ENCODE data around the gene CYS1. TPM values are rescaled to one million over a fixed set of nuclear protein-coding genes. Genes with fewer than 3 reads are reported as not detected.

The CYS1 gene
- total and polyA plus RNA-seq, 2 donors (not counting 3 experiments of a cell fraction or from before 2014, with no cell fraction given): not detected

- Histone ChIP-seq H3K27ac (ENCODE audit: insufficient read depth, low read depth, low read length) (no peak overlapping the region), H3K4me2 (ENCODE audit: insufficient read depth, low read length) (peak overlapping the region; percentile 24), H3K4me3 (replicated peaks in 1 of 3; ENCODE audit: insufficient read depth in 1 of 3, low read depth in 1 of 3, low read length in 3 of 3) (no peak overlapping the region), H3K9ac (replicated peaks; ENCODE audit: extremely low read depth, insufficient read depth, low read length) (peak overlapping the region; percentile 14), H3K27me3 (ENCODE audit: control insufficient read depth in 2 of 2, insufficient read depth in 2 of 2, low read length in 2 of 2) (no peaks in the 10 kb centered on the region), H3K4me1 (ENCODE audit: control insufficient read depth, extremely low read depth, insufficient read depth, low read length) (peaks cover 37% of the 10 kb centered on the region), H3K79me2 (ENCODE audit: control insufficient read depth, insufficient read depth, low read length) (peaks cover 53% of the 10 kb centered on the region), H4K20me1 (replicated peaks; ENCODE audit: control insufficient read depth, extremely low read depth, insufficient read depth, low read length) (no peaks in the 10 kb centered on the region), H3K9me1 (replicated peaks; ENCODE audit: control insufficient read depth, extremely low read depth, insufficient read depth, low read length) (no peaks in the 10 kb centered on the region), H3K9me3 (replicated peaks; ENCODE audit: control insufficient read depth, insufficient read depth, low read length) (no peaks in the 10 kb centered on the region), H2AFZ (ENCODE audit: low read depth, low read length) (no peak overlapping the region), H3K36me3 (ENCODE audit: control insufficient read depth in 2 of 2, extremely low read depth in 1 of 2, insufficient read depth in 2 of 2, low read length in 2 of 2) (peaks cover 0 to 19% of the 10 kb centered on the region in 2 experiments)
- ChIA-PET POLR2A (interaction anchor here (0.9 to 1.0 kb wide), 2 partner anchors 9 to 177 kb away, joined by 4 read pairs; no protein-coding TSS in a partner anchor), CTCF (interaction anchor here (0.5 to 4.7 kb wide), 12 partner anchors 8 to 313 kb away, joined by 3 to 299 read pairs (median 28); partner anchors contain the start of gene HPCAL1)
- no peak for TF ChIP-seq GATA2 (IDR thresholded peaks at IDR 0.05; ENCODE audit: insufficient read depth, insufficient read length, low read depth, low read length)
- TF ChIP-seq, protein P1, sequence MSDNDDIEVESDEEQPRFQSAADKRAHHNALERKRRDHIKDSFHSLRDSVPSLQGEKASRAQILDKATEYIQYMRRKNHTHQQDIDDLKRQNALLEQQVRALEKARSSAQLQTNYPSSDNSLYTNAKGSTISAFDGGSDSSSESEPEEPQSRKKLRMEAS (IDR thresholded peaks at IDR 0.05; ENCODE audit: insufficient read depth, insufficient read length): no peak
- TF ChIP-seq POLR2A (IDR thresholded peaks at IDR 0.05; ENCODE audit: low read depth, low read length): no peak
- no peak for TF ChIP-seq MYC (IDR thresholded peaks at IDR 0.05; ENCODE audit: low read depth, low read length)
- dilution Hi-C loops (cut with MboI; ENCODE audit: extremely low pct_ligation_motif_present, low sequenced_read_pairs): no loop called here
- no TSS peak for BruUV-seq (replicated peaks)
- no peak for FAIRE-seq
- intact Hi-C loops (cut with micrococcal nuclease): loop anchor here (10.0 kb wide), 1 partner anchor 448 kb away; no protein-coding TSS in a partner anchor
- peak; percentile 43 for DNase-seq (ENCODE audit: low read depth, low spot score)
Observed at GRCh38 chr2:10126632-10127026, 46.4 kb upstream of the CYS1 start.

GRCh38 chr2:10125842-10126631 lies 45.8 kb upstream of the CYS1 start:
- no peak for TF ChIP-seq MYC (IDR thresholded peaks at IDR 0.05; ENCODE audit: low read depth, low read length)
- no peak for TF ChIP-seq POLR2A (IDR thresholded peaks at IDR 0.05; ENCODE audit: low read depth, low read length)
- no peak for TF ChIP-seq FOS (IDR thresholded peaks at IDR 0.05; ENCODE audit: borderline replicate concordance, insufficient read depth, low read length)
- intact Hi-C loops (cut with micrococcal nuclease): loop anchor here (2.0 to 10.0 kb wide), 2 partner anchors 449 to 535 kb away; no protein-coding TSS in a partner anchor
- H3K4me1 ChIP-seq (ENCODE audit: control insufficient read depth, extremely low read depth, insufficient read depth, low read length): peaks cover 43% of the 10 kb centered on the region

More at GRCh38 chr2:10125842-10126631, 45.8 kb upstream of the CYS1 start:
- H3K27ac ChIP-seq (ENCODE audit: insufficient read depth, low read depth, low read length): no peak overlapping the region
- H3K9me3 ChIP-seq (replicated peaks; ENCODE audit: control insufficient read depth, insufficient read depth, low read length): no peaks in the 10 kb centered on the region
- H2AFZ ChIP-seq (ENCODE audit: low read depth, low read length): no peak overlapping the region
- no peaks in the 10 kb centered on the region for H4K20me1 ChIP-seq (replicated peaks; ENCODE audit: control insufficient read depth, extremely low read depth, insufficient read depth, low read length)
- H3K79me2 ChIP-seq (ENCODE audit: control insufficient read depth, insufficient read depth, low read length): peaks cover 57% of the 10 kb centered on the region
- H3K27me3 ChIP-seq (ENCODE audit: control insufficient read depth in 2 of 2, insufficient read depth in 2 of 2, low read length in 2 of 2): no peaks in the 10 kb centered on the region
- FAIRE-seq (peak; percentile 31), DNase-seq (ENCODE audit: low read depth, low spot score) (no peak)
- POLR2A ChIA-PET: interaction anchor here (0.9 to 1.0 kb wide), 2 partner anchors 9 to 177 kb away, joined by 4 read pairs; no protein-coding TSS in a partner anchor
- H3K9me1 ChIP-seq (replicated peaks; ENCODE audit: control insufficient read depth, extremely low read depth, insufficient read depth, low read length): no peaks in the 10 kb centered on the region
- H3K4me2 ChIP-seq (ENCODE audit: insufficient read depth, low read length): peak overlapping the region; percentile 24
- H3K9ac ChIP-seq (replicated peaks; ENCODE audit: extremely low read depth, insufficient read depth, low read length): peak overlapping the region; percentile 14
- BruUV-seq (replicated peaks): no TSS peak
- CTCF ChIA-PET: interaction anchor here (0.5 to 4.7 kb wide), 16 partner anchors 8 to 534 kb away, joined by 3 to 299 read pairs (median 14); partner anchors contain the start of gene HPCAL1
- dilution Hi-C loops (cut with MboI; ENCODE audit: extremely low pct_ligation_motif_present, low sequenced_read_pairs): no loop called here
- H3K4me3 ChIP-seq (replicated peaks in 1 of 3; ENCODE audit: insufficient read depth in 1 of 3, low read depth in 1 of 3, low read length in 3 of 3): no peak overlapping the region
- H3K36me3 ChIP-seq (ENCODE audit: control insufficient read depth in 2 of 2, extremely low read depth in 1 of 2, insufficient read depth in 2 of 2, low read length in 2 of 2): peaks cover 0 to 18% of the 10 kb centered on the region in 2 experiments

All from endothelial cell of umbilical vein (primary cell).